ENCODE data around the gene ZNF57. TPM values are rescaled to one million over a fixed set of nuclear protein-coding genes. Genes with fewer than 3 reads are reported as not detected.
A peak's percentile ranks its signal among the peaks of the same experiment; 100 is the strongest.

The ZNF57 gene
- total and polyA plus RNA-seq, 2 of the 13 experiments (the other 11 are each of a cell fraction or from before 2014, with no cell fraction given), result 6.6 to 17.5 TPM

GRCh38 chr19:2866495-2867024 is 34.2 kb upstream of the ZNF57 start (continued):
- TF ChIP-seq PLRG1 (conservative IDR thresholded peaks at IDR 0.05) (no peak), PHF20 (CRISPR knock-in tag; IDR thresholded peaks at IDR 0.05) (no peak), TEAD3 (CRISPR knock-in tag; optimal IDR thresholded peaks at IDR 0.05; ENCODE audit: borderline replicate concordance) (no peak), ZNF501 (CRISPR knock-in tag; IDR thresholded peaks at IDR 0.05) (no peak), TARDBP (CRISPR knock-in tag; IDR thresholded peaks at IDR 0.05) (no peak), GFI1 (CRISPR knock-in tag; IDR thresholded peaks at IDR 0.05; ENCODE audit: borderline replicate concordance) (no peak), ZNF598 (CRISPR knock-in tag; IDR thresholded peaks at IDR 0.05; ENCODE audit: borderline replicate concordance) (no peak; the same call in 1 of the 2 replicates), ZNF878 (CRISPR knock-in tag; IDR thresholded peaks at IDR 0.05) (no peak), FOXJ3 (CRISPR knock-in tag; IDR thresholded peaks at IDR 0.05; ENCODE audit: borderline replicate concordance) (no peak), PBX2 (CRISPR knock-in tag; IDR thresholded peaks at IDR 0.05) (no peak), ZNF557 (CRISPR knock-in tag; IDR thresholded peaks at IDR 0.05) (no peak), JARID2 (CRISPR knock-in tag; IDR thresholded peaks at IDR 0.05; ENCODE audit: insufficient replicate concordance) (no peak), ZBTB49 (CRISPR knock-in tag; IDR thresholded peaks at IDR 0.05; ENCODE audit: borderline replicate concordance) (no peak), MED1 (CRISPR knock-in tag; IDR thresholded peaks at IDR 0.05) (no peak), ZNF121 (CRISPR knock-in tag; IDR thresholded peaks at IDR 0.05) (no peak), ZNF605 (CRISPR knock-in tag; IDR thresholded peaks at IDR 0.05) (peak; percentile 34; the same call in 1 of the 2 replicates), ZBTB20 (CRISPR knock-in tag; IDR thresholded peaks at IDR 0.05; ENCODE audit: borderline replicate concordance, low read depth) (0 out of 2 replicates have a peak, but pooled peaks have one; percentile 16)
- TF ChIP-seq, protein P1, sequence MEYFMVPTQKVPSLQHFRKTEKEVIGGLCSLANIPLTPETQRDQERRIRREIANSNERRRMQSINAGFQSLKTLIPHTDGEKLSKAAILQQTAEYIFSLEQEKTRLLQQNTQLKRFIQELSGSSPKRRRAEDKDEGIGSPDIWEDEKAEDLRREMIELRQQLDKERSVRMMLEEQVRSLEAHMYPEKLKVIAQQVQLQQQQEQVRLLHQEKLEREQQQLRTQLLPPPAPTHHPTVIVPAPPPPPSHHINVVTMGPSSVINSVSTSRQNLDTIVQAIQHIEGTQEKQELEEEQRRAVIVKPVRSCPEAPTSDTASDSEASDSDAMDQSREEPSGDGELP (IDR thresholded peaks at IDR 0.05; ENCODE audit: borderline replicate concordance, low read depth), result no peak
- TF ChIP-seq, protein P2, sequence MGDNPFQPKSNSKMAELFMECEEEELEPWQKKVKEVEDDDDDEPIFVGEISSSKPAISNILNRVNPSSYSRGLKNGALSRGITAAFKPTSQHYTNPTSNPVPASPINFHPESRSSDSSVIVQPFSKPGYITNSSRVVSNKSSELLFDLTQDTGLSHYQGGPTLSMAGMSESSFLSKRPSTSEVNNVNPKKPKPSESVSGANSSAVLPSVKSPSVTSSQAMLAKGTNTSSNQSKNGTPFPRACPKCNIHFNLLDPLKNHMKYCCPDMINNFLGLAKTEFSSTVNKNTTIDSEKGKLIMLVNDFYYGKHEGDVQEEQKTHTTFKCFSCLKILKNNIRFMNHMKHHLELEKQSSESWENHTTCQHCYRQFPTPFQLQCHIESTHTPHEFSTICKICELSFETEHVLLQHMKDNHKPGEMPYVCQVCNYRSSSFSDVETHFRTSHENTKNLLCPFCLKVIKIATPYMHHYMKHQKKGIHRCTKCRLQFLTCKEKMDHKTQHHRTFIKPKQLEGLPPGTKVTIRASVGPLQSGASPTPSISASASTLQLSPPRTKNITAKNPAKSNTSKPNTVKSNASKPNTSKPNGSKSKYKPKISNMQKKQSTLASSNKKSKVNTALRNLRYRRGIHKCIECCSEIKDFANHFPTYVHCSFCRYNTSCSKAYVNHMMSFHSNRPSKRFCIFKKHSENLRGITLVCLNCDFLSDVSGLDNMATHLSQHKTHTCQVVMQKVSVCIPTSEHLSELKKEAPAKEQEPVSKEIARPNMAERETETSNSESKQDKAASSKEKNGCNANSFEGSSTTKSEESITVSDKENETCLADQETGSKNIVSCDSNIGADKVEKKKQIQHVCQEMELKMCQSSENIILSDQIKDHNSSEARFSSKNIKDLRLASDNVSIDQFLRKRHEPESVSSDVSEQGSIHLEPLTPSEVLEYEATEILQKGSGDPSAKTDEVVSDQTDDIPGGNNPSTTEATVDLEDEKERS (CRISPR knock-in tag; IDR thresholded peaks at IDR 0.05), result 0 out of 2 replicates have a peak, but pooled peaks have one; percentile 32
